HG02588 (cell line): ENCODE data around the gene EAPP.
A peak's percentile ranks its signal among the peaks of the same experiment; 100 is the strongest.
"Not testable (repeated sequence)": the region's sequence is repeated elsewhere in the genome, so short reads cannot be mapped to it uniquely, and the experiment has no call there.

Experiments
- ATAC-seq: cut with Tn5 transposase; IDR thresholded peaks from one replicate; pipeline ENCODE4 v1.9.1; 2021; ENCODE audit warnings: mild to moderate bottlenecking, moderate library complexity; ENCODE audit not compliant: unreplicated experiment

Gene EAPP

GRCh38 chr14:34539407-34540180, at the start of gene EAPP:
Gene EAPP (minus strand): TSS chr14:34539701. CDS start chr14:34539628, 73 bp downstream.
- peak; percentile 100 for ATAC-seq

GRCh38 chr14:34583525-34583924, 44.0 kb upstream of the EAPP start:
- no peak for ATAC-seq

GRCh38 chr14:34582117-34582680, 42.7 kb upstream of the EAPP start:
- ATAC-seq: no peak

- ATAC-seq: no peak
Observed at GRCh38 chr14:34580381-34580780, 40.9 kb upstream of the EAPP start.

- no peak for ATAC-seq
Observed at GRCh38 chr14:34571771-34572170, 32.3 kb upstream of the EAPP start.

- ATAC-seq: no peak
Observed at GRCh38 chr14:34569750-34570149, 30.2 kb upstream of the EAPP start.

- no peak for ATAC-seq
Observed at GRCh38 chr14:34568803-34569202, 29.3 kb upstream of the EAPP start.

- ATAC-seq: no peak
Observed at GRCh38 chr14:34562776-34563150, 23.3 kb upstream of the EAPP start.

GRCh38 chr14:34562037-34562775, 22.7 kb upstream of the EAPP start:
- not testable (repeated sequence) for ATAC-seq

- peak; percentile 46 for ATAC-seq
Observed at GRCh38 chr14:34556498-34556829, 17.0 kb upstream of the EAPP start.

GRCh38 chr14:34555583-34556497, 16.3 kb upstream of the EAPP start:
- ATAC-seq: peak; percentile 55

GRCh38 chr14:34554540-34555250, 15.2 kb upstream of the EAPP start:
- ATAC-seq: no peak

GRCh38 chr14:34549276-34549966, 9.9 kb upstream of the EAPP start:
- not testable (repeated sequence) for ATAC-seq

- no peak for ATAC-seq
Observed at GRCh38 chr14:34548472-34548981, 9.0 kb upstream of the EAPP start.

GRCh38 chr14:34547136-34547520, 7.6 kb upstream of the EAPP start:
- ATAC-seq: peak; percentile 38

- ATAC-seq: peak; percentile 50
Observed at GRCh38 chr14:34546272-34547135, 7.0 kb upstream of the EAPP start.

GRCh38 chr14:34540181-34541059, 919 bp upstream of the EAPP start:
- not testable (repeated sequence) for ATAC-seq
